A673 (cell line): ENCODE data around the gene C6orf15. TPM values are rescaled to one million over a fixed set of nuclear protein-coding genes. Genes with fewer than 3 reads are reported as not detected.
A peak's percentile ranks its signal among the peaks of the same experiment; 100 is the strongest.

Experiments
- BruUV-seq: library from RNA; stranded (reverse); fragments of 400-500 nt; replicated peaks from 2 replicates; lab custom pipeline; 2021; lab: Mats Ljungman, UMichigan
- CTCF ChIA-PET: fragments of 300-600 bp; sonication (Branson Sonifier 250); formaldehyde crosslinking; loops from one replicate; lab custom pipeline; 2022; ENCODE audit warnings: antibody characterized with exemption; lab: Charles Lee
- POLR2A ChIA-PET: fragments of 300-600 bp; sonication (Branson Sonifier 250); formaldehyde crosslinking; loops from one replicate; lab custom pipeline; 2022; ENCODE audit warnings: antibody characterized with exemption; ENCODE audit not compliant: low non-redundant PET; lab: Charles Lee
- DNase-seq: peaks from one replicate; pipeline ENCODE4 v3.0.0-alpha.2; 2015; ENCODE audit warnings: low spot score
- H3K27ac ChIP-seq: fragments of 200-600 bp; sonication (generic); 2 replicates; pipeline ENCODE4 v1.5.1; 2016; ENCODE audit warnings: mixed run types, low read depth, mild to moderate bottlenecking, mixed read lengths, antibody characterized with exemption, low read length; ENCODE audit not compliant: poor library complexity, severe bottlenecking
- H3K27me3 ChIP-seq: fragments of 200-600 bp; sonication (generic); replicated peaks from 2 replicates; pipeline ENCODE4 v1.6.1; 2017; ENCODE audit warnings: mixed run types, low read depth, mild to moderate bottlenecking, mixed read lengths, antibody characterized with exemption, low read length; ENCODE audit not compliant: insufficient read depth, poor library complexity
- H3K36me3 ChIP-seq: fragments of 200-600 bp; sonication (generic); 2 replicates; pipeline ENCODE4 v1.6.1; 2016; ENCODE audit warnings: mixed run types, mild to moderate bottlenecking, mixed read lengths, antibody characterized with exemption, low read length; ENCODE audit not compliant: insufficient read depth, poor library complexity, severe bottlenecking
- H3K4me1 ChIP-seq: fragments of 200-600 bp; sonication (generic); 2 replicates; pipeline ENCODE4 v1.6.1; 2017; ENCODE audit warnings: mixed run types, mild to moderate bottlenecking, mixed read lengths, antibody characterized with exemption, low read length; ENCODE audit not compliant: insufficient read depth, poor library complexity, severe bottlenecking
- H3K4me3 ChIP-seq: fragments of 200-600 bp; sonication (generic); 2 replicates; pipeline ENCODE4 v1.5.1; 2016; ENCODE audit warnings: low read depth, mixed run types, mild to moderate bottlenecking, mixed read lengths, low read length; ENCODE audit not compliant: poor library complexity, severe bottlenecking
- H3K9me3 ChIP-seq: fragments of 200-600 bp; sonication (generic); 2 replicates; pipeline ENCODE4 v1.6.1; 2016; ENCODE audit warnings: mixed run types, low read depth, mild to moderate bottlenecking, mixed read lengths, antibody characterized with exemption, low read length; ENCODE audit not compliant: poor library complexity, severe bottlenecking
- CTCF ChIP-seq: fragments of 300-800, 200-600 bp; sonication (generic); conservative IDR thresholded peaks from 2 replicates; pipeline ENCODE4 v1.5.1; 2017; ENCODE audit warnings: low read depth, mild to moderate bottlenecking, antibody characterized with exemption, low read length, moderate library complexity, mixed read lengths
- EZH2 ChIP-seq: fragments of 200-600 bp; sonication (generic); IDR thresholded peaks from 2 replicates; pipeline ENCODE4 v1.6.1; 2017; ENCODE audit warnings: borderline replicate concordance, low read depth, mild to moderate bottlenecking, mixed read lengths, antibody characterized with exemption, low read length; ENCODE audit not compliant: poor library complexity, severe bottlenecking
- intact Hi-C: fragments of 100-400 bp; cut with micrococcal nuclease; formaldehyde crosslinking; loops from one replicate; pipeline ENCODE4 v1.10.0; 2022; ENCODE audit not compliant: unreplicated experiment
- total RNA-seq: library from RNA; stranded (reverse); gene quantifications from 2 replicates; pipeline ENCODE4 v1.2.3, GENCODE V29; 2021

C6orf15 gene
- total RNA-seq, 1 experiment from 2014 or later, result not detected

GRCh38 chr6:31087494-31088089, 24.8 kb downstream of the C6orf15 start:
- intact Hi-C loops, result loop anchor here (1.0 to 5.0 kb wide), 5 partner anchors 259 to 546 kb away; partner anchors contain the start of genes FLOT1 and IER3
- TF ChIP-seq EZH2 (no peak), CTCF (peak; percentile 84)
- Histone ChIP-seq H3K4me1 (peaks cover 19% of the 10 kb centered on the region), H3K9me3 (no peaks in the 10 kb centered on the region), H3K4me3 (no peak overlapping the region), H3K36me3 (no peaks in the 10 kb centered on the region), H3K27me3 (no peaks in the 10 kb centered on the region), H3K27ac (no peak overlapping the region)
- DNase-seq, result peak; percentile 93
- ChIA-PET CTCF (interaction anchor here (0.6 to 1.9 kb wide), 30 partner anchors 13 to 555 kb away, joined by 3 to 24 read pairs (median 4); partner anchors contain the start of gene VARS2), POLR2A (no interaction called here)
- no TSS peak for BruUV-seq

- Histone ChIP-seq H3K9me3 (no peaks in the 10 kb centered on the region), H3K27me3 (no peaks in the 10 kb centered on the region), H3K27ac (no peak overlapping the region), H3K4me3 (no peak overlapping the region), H3K4me1 (peaks cover 19% of the 10 kb centered on the region), H3K36me3 (no peaks in the 10 kb centered on the region)
- BruUV-seq, result no TSS peak
- ChIA-PET POLR2A (no interaction called here), CTCF (interaction anchor here (0.6 to 1.9 kb wide), 29 partner anchors 12 to 554 kb away, joined by 3 to 24 read pairs (median 5); partner anchors contain the start of gene VARS2)
- peak; percentile 42 for DNase-seq
- intact Hi-C loops, result loop anchor here (1.0 to 5.0 kb wide), 5 partner anchors 258 to 546 kb away; partner anchors contain the start of genes FLOT1 and IER3
- TF ChIP-seq CTCF (no peak), EZH2 (no peak)
These were observed 25.5 kb downstream of the C6orf15 start for GRCh38 chr6:31086788-31087440.

DNA sequence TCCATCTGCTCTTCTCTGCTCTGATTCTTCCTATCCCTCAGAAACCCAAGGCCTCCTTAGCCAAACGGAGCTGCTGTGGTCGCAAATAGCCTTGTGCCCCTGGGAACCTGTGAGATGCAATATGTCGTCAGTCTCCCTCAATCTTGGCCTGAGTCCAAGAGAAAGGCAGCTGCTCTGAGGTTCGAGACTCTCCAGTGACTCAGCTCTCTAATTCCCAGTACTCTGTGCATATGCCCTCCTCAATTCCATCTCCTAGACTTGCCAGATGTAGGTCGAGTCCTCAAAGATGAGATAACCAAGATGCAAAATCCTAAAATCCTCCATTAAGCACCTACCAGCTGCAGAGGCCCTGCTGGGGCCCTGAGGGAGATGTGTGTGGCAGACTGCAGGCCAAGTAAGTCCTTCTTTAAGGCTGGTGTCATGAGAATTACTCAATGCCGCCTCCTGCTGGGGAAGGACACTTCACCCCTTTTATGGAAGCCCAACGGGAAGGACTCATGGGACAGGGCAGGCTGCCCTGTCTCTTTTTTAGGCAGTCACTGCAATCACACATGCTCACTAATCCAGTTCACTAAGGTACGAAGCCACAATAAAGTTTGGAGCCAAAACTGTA, 28.5 kb downstream of the C6orf15 start:
- Histone ChIP-seq H3K27ac (no peak overlapping the region), H3K27me3 (no peaks in the 10 kb centered on the region), H3K4me1 (peaks cover 19% of the 10 kb centered on the region), H3K4me3 (no peak overlapping the region), H3K36me3 (no peaks in the 10 kb centered on the region), H3K9me3 (no peaks in the 10 kb centered on the region)
- CTCF ChIA-PET, result interaction anchor here (0.7 kb wide), 1 partner anchor 262 kb away, joined by 3 read pairs; no protein-coding TSS in a partner anchor
- DNase-seq, result peak; percentile 68
- intact Hi-C loops, result no loop called here
- no peak for TF ChIP-seq EZH2
- TF ChIP-seq CTCF, result peak; percentile 43
- POLR2A ChIA-PET, result no interaction called here
- BruUV-seq, result no TSS peak
